HG02678 (cell line): ENCODE measurements around the gene CLEC18A.
"Not testable (repeated sequence)": the region's sequence is repeated elsewhere in the genome, so short reads cannot be mapped to it uniquely, and the experiment has no call there.

Source experiments
- ATAC-seq: cut with Tn5 transposase; IDR thresholded peaks from one replicate; pipeline ENCODE4 v1.9.1; 2021; ENCODE audit warnings: mild to moderate bottlenecking, moderate library complexity; ENCODE audit not compliant: unreplicated experiment

CLEC18A gene

DNA sequence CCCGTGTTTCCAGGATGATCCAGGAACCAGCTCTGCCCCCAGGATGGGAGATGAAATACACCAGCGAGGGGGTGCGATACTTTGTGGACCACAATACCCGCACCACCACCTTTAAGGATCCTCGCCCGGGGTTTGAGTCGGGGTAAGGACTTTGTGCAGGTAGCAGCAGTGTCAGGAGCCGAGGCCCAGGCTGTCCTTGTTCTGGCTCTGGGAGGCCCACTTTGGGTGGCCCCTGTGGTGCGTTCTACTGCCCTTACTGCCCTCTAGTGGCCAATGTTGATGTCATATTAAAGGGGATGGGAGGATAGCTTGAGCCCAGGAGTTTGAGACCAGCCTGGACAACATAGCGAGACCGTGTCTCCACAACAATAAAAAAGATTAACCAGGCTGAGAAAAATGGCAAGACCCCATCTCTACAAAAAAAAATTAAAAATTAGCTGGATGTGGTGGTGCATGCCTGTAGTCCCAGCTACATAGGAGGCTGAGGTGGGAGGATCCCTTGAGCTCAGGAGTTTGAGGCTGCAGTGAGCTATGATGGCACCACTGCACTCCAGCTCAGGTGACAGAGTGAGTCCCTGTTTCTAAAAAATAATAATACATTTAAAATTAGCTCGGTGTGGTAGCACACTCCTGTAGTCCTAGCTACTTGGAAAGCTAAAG lies 20.9 kb upstream of the CLEC18A start:
- peak; percentile 53 for ATAC-seq

DNA sequence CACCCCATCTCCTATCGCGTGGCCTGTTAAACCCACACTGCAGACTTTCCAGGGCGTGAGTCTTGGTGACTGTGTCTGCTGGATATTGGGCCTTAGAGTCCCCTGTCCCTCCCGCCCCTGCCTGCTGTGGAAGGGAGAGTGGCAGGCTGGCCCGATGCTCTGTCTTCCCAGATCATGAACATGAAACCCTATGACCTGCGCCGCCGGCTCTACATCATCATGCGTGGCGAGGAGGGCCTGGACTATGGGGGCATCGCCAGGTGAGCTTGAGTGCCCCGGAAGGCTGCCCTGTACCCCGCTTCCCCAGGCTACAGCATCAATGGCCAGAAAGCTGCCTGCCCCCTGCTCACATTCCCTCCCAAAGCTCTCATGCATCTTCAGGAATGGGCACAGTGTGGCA lies 19.5 kb upstream of the CLEC18A start:
- ATAC-seq = no peak

DNA sequence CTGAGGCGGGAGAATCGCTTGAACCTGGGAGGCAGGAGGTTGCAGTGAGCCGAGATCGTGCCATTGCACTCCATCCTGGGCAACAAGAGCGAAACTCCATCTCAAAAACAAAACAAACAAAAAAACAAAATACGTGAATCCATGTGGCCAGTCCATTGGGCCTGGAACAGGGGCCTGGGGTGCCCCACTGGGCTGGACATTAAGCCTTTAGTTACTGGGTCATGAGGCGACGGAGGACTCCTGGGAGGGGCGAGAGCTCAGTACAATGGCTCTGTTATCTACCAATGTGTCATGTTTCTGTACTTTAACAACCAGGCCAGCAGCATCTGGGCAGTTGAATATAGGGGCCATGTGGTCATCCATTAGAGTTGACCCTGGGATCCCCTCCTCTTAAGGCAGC lies 18.9 kb upstream of the CLEC18A start:
- ATAC-seq = no peak

DNA sequence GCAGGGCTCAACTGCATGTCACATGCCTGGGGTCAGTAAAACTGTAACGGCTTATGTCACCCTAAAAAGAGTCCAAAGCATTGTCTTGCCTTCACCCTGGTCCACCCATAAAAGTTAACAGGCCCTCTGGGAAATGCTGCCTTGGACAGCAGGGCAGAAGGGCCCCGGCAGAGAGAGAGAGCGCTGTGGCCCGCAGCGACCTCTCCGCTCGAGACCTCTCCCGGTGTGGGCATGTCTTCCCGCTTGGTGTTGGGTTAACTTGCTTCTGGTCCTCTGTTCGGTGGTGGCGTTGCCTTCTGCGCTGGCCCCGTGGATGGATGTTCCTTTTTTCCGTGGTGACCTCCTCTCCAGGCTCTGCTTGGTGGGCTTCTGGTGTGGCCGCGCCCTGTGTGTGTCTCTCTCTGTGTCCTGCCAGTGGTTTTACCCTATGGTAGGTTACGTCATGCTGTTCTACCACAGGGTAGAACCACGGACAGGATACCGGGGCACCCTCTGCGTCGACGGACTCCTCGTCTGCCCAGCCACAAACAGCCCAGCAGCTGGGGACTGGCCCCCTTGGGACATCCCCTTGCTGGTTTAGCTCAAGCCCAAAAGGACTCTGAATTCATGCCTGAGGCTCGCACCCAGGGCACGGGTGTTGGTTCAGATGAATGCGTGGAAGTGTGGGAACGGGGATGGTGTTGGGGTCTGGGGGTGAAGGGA lies 18.3 kb upstream of the CLEC18A start:
- no peak for ATAC-seq

DNA sequence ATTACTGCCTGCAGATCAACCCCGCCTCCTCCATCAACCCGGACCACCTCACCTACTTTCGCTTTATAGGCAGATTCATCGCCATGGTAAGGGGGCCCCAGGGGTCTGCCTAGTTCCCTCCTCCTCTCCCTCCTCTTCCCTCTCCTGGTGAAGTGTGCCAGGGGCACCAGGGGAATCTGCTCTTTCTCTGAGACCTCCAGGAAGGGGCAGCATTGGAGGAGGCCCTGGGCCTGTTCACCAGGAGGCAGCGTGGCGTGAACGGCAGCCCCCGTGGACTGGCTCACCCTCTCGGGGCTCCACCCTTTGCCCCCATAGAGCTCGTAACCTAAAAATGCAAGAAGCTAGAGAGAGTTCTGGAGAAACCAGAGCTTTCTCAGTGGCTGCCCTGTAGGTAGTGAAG lies 17.1 kb upstream of the CLEC18A start:
- ATAC-seq = no peak

DNA sequence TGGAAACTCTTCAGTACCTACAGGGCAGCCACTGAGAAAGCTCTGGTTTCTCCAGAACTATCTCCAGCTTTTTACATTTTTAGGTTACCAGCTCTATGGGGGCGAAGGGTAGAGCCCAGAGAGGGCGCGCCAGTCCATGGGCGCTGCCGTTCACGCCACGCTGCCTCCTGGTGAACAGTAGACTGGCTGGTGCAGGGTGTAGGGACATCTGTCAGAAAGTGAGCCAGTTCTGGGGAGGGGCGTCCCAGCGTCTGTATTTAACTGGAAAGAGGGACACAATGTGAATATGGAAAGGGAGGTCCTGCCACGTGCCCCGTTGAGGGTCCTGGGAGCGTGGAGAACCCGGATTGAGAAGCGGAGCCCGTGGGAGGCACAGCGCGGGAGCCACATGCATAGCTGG lies 16.4 kb upstream of the CLEC18A start:
- no peak for ATAC-seq

DNA sequence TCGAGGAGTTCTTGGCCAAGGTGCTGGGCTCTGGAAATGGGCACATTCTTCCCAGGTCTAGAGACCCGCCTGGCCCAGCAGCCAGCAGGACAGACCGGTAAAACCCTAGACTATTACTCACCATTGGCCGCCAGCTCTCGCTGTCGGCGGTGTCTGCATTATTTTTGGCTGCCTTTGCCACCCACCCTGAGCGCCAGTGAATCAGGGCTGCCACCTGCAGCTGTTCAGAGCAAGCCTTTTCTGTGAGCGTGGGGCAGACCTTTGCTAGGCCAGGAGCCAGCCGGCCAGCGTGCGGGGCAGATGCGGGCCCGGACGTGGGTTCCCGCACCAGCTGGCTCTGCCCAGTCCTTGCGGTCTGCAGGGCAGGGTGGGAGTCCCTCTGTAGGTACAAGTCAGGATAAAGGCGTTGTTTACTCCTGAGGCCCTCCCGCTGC lies 15.8 kb upstream of the CLEC18A start:
- ATAC-seq = no peak

DNA sequence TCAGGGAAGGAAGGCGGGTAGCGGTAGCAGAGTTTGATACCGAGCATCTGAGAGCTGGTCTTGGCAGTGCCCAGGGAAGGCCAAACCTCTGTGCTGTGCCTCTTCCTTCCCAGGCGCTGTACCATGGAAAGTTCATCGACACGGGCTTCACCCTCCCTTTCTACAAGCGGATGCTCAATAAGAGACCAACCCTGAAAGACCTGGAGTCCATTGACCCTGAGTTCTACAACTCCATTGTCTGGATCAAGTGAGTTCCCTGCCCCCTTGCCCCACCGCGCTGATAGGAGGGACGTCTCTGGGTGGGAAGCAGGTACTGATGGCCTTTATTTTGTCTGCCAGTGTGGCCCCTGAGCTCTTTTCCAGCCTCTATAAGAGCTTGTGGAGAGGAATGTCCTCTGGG lies 15.4 kb upstream of the CLEC18A start:
- no peak for ATAC-seq

DNA sequence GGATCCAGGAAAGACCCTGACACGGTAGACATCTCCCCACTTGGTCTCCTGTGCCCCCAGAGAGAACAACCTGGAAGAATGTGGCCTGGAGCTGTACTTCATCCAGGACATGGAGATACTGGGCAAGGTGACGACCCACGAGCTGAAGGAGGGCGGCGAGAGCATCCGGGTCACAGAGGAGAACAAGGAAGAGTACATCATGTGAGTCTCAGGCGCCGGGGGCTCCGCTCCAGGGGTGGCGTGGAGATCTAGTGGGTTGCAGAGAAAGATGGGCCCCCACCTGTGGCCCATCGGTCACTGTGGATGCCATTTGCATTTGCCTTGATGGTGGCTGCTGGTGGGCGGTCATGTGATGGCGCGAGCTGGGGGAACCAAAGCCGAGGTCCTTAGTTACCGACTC lies 14.9 kb upstream of the CLEC18A start:
- no peak for ATAC-seq

DNA sequence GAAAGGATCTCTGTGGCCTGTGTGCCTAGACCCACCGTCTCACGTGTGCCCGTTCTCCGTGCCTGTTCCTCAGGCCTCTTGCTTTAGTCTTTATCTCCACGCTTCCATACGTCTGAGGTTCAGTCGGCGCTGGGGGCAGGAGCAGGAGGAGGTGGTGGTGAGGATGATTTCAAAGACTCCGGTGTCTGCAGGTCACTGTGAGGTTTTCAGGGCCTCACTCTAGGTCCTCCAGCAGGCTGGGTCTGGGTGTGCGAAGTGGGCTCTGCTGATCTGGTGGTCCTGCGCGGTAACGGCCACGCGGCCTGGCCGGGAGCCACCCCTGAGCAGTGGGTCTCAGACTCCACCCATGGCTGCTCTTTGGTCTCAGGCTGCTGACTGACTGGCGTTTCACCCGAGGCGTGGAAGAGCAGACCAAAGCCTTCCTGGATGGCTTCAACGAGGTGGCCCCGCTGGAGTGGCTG lies 14.4 kb upstream of the CLEC18A start:
- ATAC-seq = no peak

DNA sequence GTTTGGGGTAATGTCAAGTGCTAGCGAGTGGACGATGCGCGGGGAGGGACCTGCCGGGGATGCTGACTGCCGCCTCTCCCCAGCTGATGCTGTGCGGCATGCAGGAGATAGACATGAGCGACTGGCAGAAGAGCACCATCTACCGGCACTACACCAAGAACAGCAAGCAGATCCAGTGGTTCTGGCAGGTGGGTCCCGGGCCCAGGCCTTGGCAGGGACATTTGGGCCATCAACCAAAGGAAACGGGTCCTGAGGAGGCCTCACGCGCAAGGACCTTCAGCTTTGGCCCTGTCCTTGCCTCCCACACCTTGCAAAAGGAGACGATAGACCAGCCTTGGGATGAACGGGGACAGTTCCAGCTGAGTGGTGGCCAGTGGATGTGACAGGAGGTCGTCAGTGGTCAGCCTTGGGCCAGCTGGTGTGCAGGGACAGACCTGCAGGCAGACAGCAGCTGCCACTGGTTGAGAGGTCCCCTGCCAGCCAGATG lies 13.6 kb upstream of the CLEC18A start:
- ATAC-seq = no peak

DNA sequence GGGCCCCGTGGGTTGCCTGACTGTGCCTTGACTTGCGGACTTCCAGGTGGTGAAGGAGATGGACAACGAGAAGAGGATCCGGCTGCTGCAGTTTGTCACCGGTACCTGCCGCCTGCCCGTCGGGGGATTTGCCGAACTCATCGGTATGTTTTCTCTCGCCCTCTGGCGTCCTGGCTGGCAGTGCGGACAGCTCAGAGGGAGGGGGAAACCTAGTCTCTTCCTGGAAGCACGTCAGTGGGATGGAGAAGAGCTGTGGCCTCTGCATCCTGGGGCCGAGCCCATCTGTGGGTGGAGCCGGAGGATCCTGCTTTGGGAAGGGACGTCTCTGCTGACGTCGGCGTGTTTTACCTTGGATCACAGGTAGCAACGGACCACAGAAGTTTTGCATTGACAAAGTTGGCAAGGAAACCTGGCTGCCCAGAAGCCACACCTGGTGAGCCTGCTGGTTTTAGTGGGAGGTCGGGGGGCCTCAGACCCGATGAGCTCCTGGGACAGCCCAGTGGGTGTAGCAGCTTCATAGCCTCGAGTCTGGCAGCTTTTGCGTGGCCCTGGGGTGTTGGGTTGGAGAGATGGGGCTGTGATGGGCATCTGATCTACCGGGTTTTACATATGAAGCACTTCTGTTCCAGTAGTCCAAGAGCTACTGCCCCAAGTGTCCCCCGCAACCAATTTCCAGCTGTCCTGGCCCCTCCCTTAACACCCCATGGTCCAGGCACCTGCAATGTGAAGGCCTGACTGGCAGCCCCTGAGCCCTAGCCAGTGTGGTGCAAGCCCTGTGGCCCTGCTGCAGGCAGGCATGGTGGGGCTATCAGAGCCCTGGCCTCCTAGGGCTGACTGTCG lies 11.9 kb upstream of the CLEC18A start:
- ATAC-seq = no peak

DNA sequence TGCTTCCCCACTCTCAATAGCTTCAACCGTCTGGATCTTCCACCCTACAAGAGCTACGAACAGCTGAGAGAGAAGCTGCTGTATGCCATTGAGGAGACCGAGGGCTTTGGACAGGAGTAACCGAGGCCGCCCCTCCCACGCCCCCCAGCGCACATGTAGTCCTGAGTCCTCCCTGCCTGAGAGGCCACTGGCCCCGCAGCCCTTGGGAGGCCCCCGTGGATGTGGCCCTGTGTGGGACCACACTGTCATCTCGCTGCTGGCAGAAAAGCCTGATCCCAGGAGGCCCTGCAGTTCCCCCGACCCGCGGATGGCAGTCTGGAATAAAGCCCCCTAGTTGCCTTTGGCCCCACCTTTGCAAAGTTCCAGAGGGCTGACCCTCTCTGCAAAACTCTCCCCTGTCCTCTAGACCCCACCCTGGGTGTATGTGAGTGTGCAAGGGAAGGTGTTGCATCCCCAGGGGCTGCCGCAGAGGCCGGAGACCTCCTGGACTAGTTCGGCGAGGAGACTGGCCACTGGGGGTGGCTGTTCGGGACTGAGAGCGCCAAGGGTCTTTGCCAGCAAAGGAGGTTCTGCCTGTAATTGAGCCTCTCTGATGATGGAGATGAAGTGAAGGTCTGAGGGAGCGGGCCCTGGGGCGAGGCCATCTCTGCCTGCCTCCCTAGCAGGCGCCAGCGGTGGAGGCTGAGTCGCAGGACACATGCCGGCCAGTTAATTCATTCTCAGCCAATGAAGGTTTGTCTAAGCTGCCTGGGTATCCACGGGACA lies 11.1 kb upstream of the CLEC18A start:
- no peak for ATAC-seq

DNA sequence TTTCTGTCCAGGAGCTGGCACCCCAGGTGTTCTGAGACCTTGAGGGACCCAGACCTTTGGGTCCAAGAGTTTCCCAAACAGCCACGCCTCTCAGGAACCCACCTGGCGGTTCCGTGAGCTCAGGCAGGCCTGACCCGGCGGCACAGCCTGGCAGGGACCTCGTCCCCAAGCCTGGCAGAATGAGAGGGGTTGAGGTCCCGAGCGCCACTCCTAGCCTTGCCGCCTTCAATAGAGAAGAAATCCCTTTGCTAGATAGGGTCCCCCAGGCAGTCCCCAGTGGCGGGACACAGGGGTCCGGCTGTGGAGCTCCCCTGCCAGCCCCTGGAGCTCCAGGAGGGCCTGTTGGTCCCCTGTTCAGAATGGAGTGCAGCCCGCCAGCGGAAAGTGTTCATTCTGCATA lies 10.5 kb upstream of the CLEC18A start:
- ATAC-seq = no peak

DNA sequence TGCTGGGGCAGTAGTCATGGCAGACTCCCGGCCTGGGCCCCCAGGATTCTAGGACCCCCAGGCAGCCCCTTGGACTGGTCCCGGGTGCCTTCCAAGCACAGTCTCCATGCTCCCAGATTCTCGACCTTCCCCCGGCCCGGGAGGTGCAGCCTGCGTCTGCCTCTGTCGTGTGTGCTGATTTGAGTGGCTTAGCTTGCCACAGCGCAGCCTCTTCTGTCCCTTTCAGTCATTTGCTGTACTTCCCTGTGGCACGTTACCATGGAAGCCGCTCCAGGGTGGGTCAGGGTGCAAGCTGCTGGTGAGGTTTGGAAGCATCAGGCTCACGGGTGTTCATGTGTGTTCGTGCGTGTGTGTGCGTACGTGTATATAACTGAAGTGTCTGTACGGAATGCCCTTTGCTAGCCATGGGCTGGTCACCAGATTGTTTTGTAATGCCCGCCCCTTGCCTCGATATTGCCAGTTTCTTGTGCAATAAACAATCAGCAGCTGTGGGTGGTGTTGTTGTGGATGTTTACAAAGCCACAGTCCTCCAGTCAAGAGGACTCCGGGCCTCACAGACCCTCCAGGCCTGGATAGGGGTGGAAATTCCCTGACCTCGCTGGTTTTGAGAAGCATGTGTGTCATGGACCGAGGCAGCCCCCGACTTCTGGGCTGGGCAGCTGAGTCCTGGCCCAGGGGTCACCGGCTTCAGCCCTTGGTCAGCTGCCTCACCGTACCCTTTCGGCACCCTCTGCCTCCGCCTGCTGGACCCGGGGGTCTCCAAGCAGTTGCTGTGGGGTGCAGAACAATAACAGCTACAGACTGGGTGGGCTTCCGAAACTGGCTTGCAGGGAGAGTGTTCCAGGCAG lies 9.7 kb upstream of the CLEC18A start:
- ATAC-seq = no peak

DNA sequence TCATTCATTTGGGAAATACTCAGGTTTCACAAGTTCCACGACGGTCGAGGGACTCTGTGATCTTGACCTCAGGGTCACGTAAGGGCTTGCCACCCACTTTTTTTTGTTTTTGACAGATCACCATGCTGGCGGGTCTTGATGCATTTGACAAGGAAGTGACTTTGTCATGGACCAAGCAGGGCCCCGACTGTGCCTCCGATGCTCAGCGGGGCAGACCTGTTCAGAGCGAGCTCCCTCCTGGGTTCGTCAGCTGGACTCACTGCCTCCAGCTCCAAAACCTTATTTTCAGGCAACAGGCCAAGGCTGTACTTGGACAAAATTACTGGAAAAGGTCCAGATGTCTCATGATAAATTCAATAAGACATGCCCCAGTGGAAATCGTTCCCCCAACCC lies 9.0 kb upstream of the CLEC18A start:
- no peak for ATAC-seq

DNA sequence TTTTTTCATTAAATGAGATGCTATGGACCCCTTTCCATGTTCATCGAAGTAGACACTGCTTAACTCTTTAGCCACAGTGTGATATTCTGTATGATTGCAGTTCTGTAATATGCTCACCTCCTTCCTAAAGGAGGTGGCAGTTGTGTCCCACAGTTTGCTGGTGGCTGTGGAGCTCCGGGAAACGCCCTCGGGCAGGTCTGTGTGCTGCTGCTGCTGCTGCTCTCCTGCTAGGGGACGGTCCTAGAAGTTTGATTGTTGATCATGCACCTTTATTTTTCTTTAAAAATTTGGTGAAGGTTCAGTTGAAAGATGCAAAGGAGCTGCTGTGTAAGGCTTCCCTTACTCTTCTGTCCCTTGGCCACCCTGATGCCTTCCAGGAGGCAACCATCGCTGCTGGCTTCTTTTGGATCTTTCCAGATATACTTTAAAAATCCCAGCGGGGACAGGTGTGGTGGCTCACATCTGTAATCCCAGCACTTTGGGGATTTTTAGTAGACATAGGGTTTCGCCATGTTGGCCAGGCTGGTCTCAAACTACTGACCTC lies 8.4 kb upstream of the CLEC18A start:
- no peak for ATAC-seq

DNA sequence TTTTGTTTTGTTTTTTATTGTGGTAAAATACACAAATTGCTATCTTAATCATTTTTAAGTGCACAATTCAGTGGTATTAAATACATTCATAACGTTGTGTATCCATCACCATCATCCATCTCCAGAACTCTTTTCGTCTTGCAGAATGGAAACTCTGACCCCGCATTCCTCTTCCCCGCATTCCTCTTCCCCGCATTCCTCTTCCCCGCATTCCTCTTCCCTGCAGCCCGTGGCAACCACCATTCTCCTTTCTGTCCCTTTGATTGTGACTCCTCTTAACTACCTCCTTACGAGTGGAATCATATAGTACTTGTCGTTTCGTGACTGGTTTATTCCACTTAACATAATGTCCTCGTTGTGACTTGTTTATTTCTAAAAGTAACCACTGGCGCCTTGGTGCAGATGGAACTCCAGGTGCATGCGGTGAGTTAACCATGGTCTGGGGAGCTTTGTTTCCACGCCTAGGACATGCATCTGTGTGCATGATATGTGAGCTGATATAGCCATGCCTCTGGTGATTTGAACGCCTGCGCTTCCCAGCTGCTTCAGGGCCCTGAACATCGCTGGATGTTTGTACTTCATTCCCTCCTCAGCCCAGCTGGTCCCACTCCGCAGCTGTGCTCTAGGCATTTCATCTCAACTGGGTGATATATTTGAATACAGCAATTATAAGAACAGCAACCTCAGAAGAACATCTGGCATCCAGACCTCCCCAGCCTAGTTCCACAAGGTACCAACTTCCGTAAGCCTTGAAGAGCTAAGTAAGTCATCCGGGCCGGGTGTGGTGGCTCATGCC lies 7.7 kb upstream of the CLEC18A start:
- ATAC-seq = not testable (repeated sequence)

DNA sequence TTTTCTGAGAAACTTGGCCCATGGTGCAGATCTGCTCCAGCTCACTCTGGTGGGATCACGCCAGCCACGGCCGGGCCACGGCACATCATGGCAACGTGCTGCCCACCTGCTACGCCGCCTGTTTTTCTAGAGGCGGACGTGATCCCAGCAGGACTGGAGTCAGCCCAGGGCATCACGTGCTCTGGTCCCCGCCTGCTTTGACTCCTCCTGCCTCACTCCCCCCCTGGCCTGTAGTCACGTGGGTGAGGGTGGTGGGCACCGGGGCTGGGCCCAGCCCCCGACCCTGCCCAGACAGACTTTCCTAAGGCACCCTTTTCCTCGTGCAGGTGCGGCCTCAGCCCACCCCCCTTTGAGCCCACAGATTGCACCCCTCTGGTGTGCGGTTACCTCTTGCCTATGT lies 723 bp upstream of the CLEC18A start:
- ATAC-seq = not testable (repeated sequence)
